Measurements from ENCODE around the gene C2CD2L. TPM values are rescaled to one million over a fixed set of nuclear protein-coding genes. Genes with fewer than 3 reads are reported as not detected.
A peak's percentile ranks its signal among the peaks of the same experiment; 100 is the strongest.

The C2CD2L gene
- total and polyA plus RNA-seq, 2 of the 13 experiments (the other 11 are each of a cell fraction or from before 2014, with no cell fraction given), result 3.7 to 5.5 TPM

DNA sequence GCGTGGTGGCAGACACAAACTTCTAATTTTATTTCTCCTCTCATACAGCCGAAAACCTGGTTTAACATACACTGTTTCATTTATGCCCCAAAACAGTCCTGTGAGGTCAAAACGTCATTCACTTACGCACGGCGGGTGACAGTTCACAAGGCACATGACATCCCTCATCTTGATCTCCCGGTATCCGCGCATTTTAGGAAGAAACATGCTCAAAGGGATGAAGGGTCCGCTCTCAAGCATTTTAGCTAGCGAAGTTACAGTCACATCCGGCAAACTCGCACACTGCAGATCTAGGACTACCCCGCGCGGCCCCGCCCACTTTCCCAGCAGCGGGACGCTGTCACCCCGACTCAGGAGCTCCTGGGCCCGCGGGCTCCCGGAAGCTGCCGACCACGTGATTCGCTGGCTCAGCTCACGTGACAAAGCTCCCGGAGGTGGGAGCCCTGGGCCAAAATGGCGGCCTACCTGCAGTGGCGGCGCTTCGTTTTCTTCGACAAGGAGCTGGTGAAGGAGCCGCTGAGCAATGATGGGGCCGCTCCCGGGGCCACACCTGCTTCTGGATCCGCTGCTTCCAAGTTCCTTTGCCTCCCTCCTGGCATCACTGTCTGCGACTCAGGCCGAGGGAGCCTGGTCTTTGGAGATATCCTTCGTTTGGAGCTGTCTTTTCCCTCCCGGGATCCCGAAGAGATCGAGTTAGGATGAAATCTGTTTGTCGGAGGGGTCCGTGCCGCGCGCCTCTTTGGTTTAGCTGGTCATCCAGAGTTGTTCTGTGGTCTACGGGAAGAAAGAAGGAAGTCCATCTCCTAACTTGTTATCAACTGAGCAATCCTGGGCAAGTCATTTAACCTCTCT is 39.5 kb upstream of the C2CD2L start, which contains the start of gene VPS11 (continued):
- TF ChIP-seq, protein P1, sequence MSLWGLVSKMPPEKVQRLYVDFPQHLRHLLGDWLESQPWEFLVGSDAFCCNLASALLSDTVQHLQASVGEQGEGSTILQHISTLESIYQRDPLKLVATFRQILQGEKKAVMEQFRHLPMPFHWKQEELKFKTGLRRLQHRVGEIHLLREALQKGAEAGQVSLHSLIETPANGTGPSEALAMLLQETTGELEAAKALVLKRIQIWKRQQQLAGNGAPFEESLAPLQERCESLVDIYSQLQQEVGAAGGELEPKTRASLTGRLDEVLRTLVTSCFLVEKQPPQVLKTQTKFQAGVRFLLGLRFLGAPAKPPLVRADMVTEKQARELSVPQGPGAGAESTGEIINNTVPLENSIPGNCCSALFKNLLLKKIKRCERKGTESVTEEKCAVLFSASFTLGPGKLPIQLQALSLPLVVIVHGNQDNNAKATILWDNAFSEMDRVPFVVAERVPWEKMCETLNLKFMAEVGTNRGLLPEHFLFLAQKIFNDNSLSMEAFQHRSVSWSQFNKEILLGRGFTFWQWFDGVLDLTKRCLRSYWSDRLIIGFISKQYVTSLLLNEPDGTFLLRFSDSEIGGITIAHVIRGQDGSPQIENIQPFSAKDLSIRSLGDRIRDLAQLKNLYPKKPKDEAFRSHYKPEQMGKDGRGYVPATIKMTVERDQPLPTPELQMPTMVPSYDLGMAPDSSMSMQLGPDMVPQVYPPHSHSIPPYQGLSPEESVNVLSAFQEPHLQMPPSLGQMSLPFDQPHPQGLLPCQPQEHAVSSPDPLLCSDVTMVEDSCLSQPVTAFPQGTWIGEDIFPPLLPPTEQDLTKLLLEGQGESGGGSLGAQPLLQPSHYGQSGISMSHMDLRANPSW (CRISPR knock-in tag; IDR thresholded peaks at IDR 0.05; ENCODE audit: borderline replicate concordance), result peak; percentile 96
- TF ChIP-seq IKZF1 (IDR thresholded peaks at IDR 0.05), result no peak
- TF ChIP-seq ZNF562 (CRISPR knock-in tag; IDR thresholded peaks at IDR 0.05; ENCODE audit: borderline replicate concordance), result no peak
- TF ChIP-seq PCBP1 (IDR thresholded peaks at IDR 0.05; ENCODE audit: borderline replicate concordance, low read depth, low read length), result no peak
- TF ChIP-seq, protein P2, sequence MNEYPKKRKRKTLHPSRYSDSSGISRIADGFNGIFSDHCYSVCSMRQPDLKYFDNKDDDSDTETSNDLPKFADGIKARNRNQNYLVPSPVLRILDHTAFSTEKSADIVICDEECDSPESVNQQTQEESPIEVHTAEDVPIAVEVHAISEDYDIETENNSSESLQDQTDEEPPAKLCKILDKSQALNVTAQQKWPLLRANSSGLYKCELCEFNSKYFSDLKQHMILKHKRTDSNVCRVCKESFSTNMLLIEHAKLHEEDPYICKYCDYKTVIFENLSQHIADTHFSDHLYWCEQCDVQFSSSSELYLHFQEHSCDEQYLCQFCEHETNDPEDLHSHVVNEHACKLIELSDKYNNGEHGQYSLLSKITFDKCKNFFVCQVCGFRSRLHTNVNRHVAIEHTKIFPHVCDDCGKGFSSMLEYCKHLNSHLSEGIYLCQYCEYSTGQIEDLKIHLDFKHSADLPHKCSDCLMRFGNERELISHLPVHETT (CRISPR knock-in tag; conservative IDR thresholded peaks at IDR 0.05), result peak; percentile 74; the same call in 1 of the 2 replicates
- peak; percentile 42 for TF ChIP-seq ZEB1 (IDR thresholded peaks at IDR 0.05; ENCODE audit: insufficient replicate concordance, low read depth)
- peak; percentile 83; the same call in 1 of the 2 replicates for TF ChIP-seq ZNF350 (CRISPR knock-in tag; IDR thresholded peaks at IDR 0.05; ENCODE audit: borderline replicate concordance, low read depth)
- TF ChIP-seq NRL (CRISPR knock-in tag; IDR thresholded peaks at IDR 0.05; ENCODE audit: borderline replicate concordance), result no peak; the same call in 1 of the 2 replicates
- TF ChIP-seq ZNF670 (CRISPR knock-in tag; IDR thresholded peaks at IDR 0.05; ENCODE audit: borderline replicate concordance), result no peak
- TF ChIP-seq SAFB2 (CRISPR knock-in tag; IDR thresholded peaks at IDR 0.05; ENCODE audit: borderline replicate concordance, low read depth), result no peak
- TF ChIP-seq CBX1 (IDR thresholded peaks at IDR 0.05; ENCODE audit: low read depth), result peak; percentile 69
- no peak for TF ChIP-seq ZNF746 (CRISPR knock-in tag; IDR thresholded peaks at IDR 0.05)
- TF ChIP-seq GTF2F1 (IDR thresholded peaks at IDR 0.05; ENCODE audit: low read length), result no peak
- TF ChIP-seq KDM3A (CRISPR knock-in tag; IDR thresholded peaks at IDR 0.05; ENCODE audit: low read depth), result peak; percentile 42; the same call in 1 of the 2 replicates
- TF ChIP-seq, protein P3, sequence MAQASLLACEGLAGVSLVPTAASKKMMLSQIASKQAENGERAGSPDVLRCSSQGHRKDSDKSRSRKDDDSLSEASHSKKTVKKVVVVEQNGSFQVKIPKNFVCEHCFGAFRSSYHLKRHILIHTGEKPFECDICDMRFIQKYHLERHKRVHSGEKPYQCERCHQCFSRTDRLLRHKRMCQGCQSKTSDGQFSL (CRISPR knock-in tag; IDR thresholded peaks at IDR 0.05), result no peak
- no peak for TF ChIP-seq ZNF160 (CRISPR knock-in tag; IDR thresholded peaks at IDR 0.05)
- TF ChIP-seq MXI1 (IDR thresholded peaks at IDR 0.05; ENCODE audit: borderline replicate concordance, low read depth, low read length), result peak; percentile 77; the same call in 1 of the 3 replicates
- TF ChIP-seq, protein P4, sequence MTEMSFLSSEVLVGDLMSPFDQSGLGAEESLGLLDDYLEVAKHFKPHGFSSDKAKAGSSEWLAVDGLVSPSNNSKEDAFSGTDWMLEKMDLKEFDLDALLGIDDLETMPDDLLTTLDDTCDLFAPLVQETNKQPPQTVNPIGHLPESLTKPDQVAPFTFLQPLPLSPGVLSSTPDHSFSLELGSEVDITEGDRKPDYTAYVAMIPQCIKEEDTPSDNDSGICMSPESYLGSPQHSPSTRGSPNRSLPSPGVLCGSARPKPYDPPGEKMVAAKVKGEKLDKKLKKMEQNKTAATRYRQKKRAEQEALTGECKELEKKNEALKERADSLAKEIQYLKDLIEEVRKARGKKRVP (CRISPR knock-in tag; IDR thresholded peaks at IDR 0.05), result 0 out of 4 replicates have a peak, but pooled peaks of 1 of the 2 experiments have one; percentile 12
- no peak for TF ChIP-seq MTF1 (CRISPR knock-in tag; IDR thresholded peaks at IDR 0.05)
- peak; percentile 90 for TF ChIP-seq THAP11 (CRISPR knock-in tag; IDR thresholded peaks at IDR 0.05)
- TF ChIP-seq ZNF235 (CRISPR knock-in tag; IDR thresholded peaks at IDR 0.05; ENCODE audit: borderline replicate concordance), result no peak; the same call in 1 of the 2 replicates

Measured in HepG2 (cell line).